Measurements from ENCODE around the gene OPA1.

The OPA1 gene

DNA sequence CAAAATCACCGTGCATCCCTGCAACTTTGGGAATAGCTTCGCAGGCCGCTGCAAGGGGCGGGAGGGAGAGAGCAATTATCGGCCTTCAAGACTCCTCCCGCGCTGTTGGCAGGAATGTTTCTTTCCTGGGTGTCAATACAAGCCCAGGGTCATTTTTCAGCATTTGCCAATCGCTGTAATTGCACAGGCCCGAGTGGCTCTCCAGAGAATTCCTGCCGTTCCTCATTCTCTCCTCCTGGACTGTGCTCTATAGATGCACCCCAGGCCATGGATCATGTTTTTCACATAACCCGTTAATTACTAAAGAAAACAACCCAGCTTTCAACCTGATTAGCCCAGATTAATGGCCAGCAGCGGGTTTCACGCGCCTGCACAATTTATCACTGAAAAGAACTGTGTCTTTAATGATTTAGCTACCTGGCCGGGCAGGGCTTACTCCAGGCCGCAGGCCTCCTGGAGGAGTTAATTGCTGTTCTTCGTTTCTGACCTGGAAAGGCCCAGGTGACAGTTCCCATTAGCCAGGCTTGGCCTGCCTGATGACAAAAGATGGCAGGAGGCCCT, 144.3 kb downstream of the OPA1 start:
- no peak for DNase-seq (ENCODE audit: low read depth)

DNA sequence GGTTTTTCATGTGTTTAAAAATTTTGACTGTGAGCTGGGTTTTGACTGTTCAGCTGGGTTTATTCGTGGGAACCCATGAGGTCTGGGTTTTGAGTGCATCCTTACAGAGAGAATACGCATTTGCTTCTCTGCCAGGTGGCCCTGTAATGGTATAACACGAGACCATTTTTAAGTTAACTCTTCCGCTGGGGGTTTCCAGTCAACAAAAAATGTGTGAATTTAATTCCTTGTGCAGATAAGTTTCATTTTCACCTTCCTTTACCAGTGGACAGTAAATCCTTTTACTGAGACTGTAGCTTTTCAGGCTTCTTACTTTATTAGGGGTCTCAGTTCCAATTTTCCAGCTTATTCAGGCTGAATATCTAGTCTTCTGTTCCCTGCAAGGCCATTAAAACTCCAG, 149.6 kb downstream of the OPA1 start:
- DNase-seq (ENCODE audit: low read depth): no peak

DNA sequence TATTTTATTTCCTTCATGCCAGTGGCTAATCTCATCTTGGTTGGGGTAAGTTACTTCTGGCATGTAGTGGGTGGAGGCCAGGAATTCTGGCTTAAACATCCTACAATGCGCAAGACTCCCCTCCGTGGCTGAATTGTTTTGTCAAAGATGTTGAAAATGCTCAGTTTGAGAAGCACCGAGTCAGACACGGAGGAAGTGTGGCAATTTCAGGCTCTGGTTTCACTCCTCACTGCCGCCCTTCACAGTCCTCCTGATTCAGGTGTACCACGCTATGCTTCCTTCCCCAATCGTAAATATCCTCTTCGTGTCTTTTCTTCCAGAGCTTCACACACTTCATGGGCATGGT, 150.7 kb downstream of the OPA1 start:
- no peak for DNase-seq (ENCODE audit: low read depth)

DNA sequence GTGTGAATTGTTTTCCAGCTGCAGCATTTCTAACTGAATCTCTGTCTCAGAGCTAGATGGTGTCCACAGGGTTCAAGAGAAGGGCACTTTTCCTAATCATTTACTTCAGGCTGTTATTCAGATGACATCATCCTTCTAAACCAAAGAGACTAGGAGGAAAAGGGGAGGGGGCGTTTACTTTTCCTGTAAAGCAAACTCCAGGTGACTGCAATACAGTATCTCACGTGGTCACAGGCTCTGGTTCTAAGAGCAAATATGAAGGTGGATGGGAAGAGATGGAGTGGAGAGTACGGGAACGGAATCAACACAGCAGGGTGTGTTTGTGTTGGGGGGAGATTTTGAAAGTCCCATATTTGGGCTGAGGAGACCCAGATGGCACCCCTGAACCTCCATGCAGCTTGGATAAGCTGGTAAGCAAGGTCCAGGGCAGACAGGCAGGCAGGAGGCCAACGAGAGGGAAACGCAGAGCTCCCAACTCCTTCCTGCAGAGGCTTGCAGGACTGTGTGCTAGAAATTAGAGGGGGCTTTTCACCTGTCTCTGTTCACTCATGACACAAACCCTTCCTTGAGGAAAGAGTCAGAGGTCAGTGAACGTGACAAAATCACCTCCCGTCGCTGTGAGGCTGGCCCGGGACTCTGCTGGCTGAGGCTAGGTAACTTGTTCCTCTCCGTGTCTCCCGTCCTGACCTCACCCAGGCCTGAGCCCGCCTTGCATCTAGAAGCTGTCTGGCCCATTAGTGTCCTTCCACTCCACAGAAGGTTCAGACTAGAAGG, 151.2 kb downstream of the OPA1 start:
- no peak for DNase-seq (ENCODE audit: low read depth)

DNA sequence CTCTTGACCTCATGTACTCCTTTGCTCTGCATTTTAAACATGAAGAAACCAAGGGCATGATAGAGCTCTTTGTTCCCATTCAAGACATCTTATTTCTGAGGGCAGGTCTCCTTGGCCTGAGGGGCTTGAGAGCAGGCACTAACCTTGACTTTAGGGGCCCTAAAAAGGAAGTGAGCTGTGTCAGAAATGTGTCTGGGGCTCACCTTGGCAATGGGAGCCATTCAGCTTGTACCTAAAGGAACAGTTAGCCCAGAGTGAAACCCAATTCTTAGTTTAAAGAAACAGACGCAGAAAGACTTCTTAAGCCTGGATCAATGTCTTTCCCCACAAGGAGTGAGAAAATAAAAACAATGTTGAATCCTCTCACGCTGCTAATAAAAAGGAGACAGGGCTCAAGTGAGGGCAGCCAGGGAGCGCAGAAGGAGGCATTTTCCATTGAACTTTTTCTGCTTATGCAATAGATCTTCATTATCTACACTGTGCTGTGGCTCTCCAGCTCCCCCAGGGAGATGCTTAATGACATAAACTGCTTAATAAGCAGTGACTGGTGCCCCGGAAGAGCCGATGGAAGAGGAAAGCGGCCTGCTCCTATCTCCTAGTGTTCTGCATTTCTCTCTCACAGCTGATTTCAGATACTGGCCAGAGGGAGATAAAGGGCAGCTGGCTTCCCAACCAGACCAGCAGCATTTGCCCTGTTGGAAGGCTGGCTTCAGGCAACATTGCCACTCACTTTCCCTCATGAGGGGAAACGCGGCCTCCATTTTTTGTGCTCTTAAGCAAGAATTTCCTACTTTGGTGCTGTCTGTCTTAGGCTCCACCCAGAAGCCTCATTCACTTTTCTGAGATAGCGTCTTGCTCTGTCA, 152.0 kb downstream of the OPA1 start:
- DNase-seq (ENCODE audit: low read depth): no peak

DNA sequence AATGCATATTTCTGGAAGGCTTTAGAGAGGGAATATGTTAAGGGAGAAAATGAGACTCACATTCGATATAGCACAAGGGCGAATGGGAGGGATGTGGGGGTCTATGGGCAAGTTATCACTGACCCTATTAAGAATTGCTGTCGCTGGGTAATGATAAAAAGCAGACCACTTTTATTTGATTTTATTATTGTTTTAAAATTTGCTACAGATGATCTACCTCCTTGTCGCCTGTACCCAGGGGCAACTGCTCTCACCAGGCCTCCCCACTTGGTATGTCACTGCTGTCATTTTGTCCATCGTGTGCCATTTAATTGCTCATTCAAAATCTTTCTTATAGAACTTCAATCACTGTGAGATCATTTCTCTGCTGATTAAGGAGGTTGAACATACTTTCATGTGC, 153.8 kb downstream of the OPA1 start:
- DNase-seq (ENCODE audit: low read depth): no peak

Data from non-pigmented ciliary epithelial cell (primary cell).